Small intestine (tissue), 7 donors: Measurements from ENCODE around the gene MARCHF6. TPM values are rescaled to one million over a fixed set of nuclear protein-coding genes. Genes with fewer than 3 reads are reported as not detected.
A peak's percentile ranks its signal among the peaks of the same experiment; 100 is the strongest.
"Not testable (repeated sequence)": the region's sequence is repeated elsewhere in the genome, so short reads cannot be mapped to it uniquely, and the experiment has no call there.

Experiments used
- DNase-seq, 2 donors: peaks; one replicate each; pipeline versions ENCODE4 v3.0.0 to v3.0.0-alpha.2; 2013
- FAIRE-seq: peaks from 2 replicates; lab custom pipeline; 2012; peaks lifted over from hg19 to GRCh38; lab: Jason Lieb, UNC
- H3K27ac ChIP-seq, 3 donors: one replicate each; pipeline ENCODE4 v1.5.1; 2013; ENCODE audit warnings: low read length in 2 of 3, mild to moderate bottlenecking in 2 of 3, control low read depth in 1 of 3, inconsistent platforms in 1 of 3, low read depth in 1 of 3, moderate library complexity in 1 of 3
- H3K27me3 ChIP-seq, 3 donors: one replicate each; pipeline ENCODE4 v1.6.1; 2013; ENCODE audit warnings: low read length in 3 of 3, inconsistent platforms in 1 of 3; ENCODE audit not compliant: control insufficient read depth in 3 of 3, insufficient read depth in 3 of 3
- H3K36me3 ChIP-seq, 3 donors: one replicate each; pipeline ENCODE4 v1.6.1; 2013; ENCODE audit warnings: low read length in 3 of 3, inconsistent platforms in 1 of 3, low read depth in 1 of 3, mild to moderate bottlenecking in 1 of 3, moderate library complexity in 1 of 3; ENCODE audit not compliant: control insufficient read depth in 3 of 3, insufficient read depth in 2 of 3
- H3K4me1 ChIP-seq, 3 donors: one replicate each; pipeline ENCODE4 v1.6.1; 2013; ENCODE audit warnings: low read length in 2 of 3, inconsistent platforms in 1 of 3, low read depth in 1 of 3, mild to moderate bottlenecking in 1 of 3, moderate library complexity in 1 of 3; ENCODE audit not compliant: control insufficient read depth in 3 of 3, insufficient read depth in 2 of 3
- H3K4me3 ChIP-seq, 3 donors: one replicate each; pipeline ENCODE4 v1.5.1; 2013; ENCODE audit warnings: low read length in 3 of 3, control low read depth in 1 of 3, inconsistent platforms in 1 of 3, low read depth in 1 of 3, mild to moderate bottlenecking in 1 of 3, moderate library complexity in 1 of 3
- H3K9me3 ChIP-seq, 2 donors: one replicate each; pipeline ENCODE4 v1.6.1; 2013; ENCODE audit warnings: low read depth in 1 of 2, low read length in 1 of 2; ENCODE audit not compliant: control insufficient read depth in 2 of 2, insufficient read depth in 1 of 2
- WGBS, 3 donors: extraction: QIAGEN DNeasy Blood & Tissue Kit; methylation state at CpG; one replicate each; pipeline ENCODE4 v1.1.7; 2013; 5-methylcytosine and 5-hydroxymethylcytosine counted together
- polyA plus RNA-seq, 4 donors: library from polyadenylated mRNA; stranded (reverse) in 3 of 4; unstranded in 1 of 4; fragments of 200-250 nt in 3 of 4; fragments of 120-200 nt in 1 of 4; gene quantifications; one replicate each; pipeline versions ENCODE4 v1.2.1 to v1.2.3, GENCODE V29; 2013
- donor health status: healthy with polysubstance abuse.
- donor health status: control.
- donor health status: control.
- donor health status: Bipolar disorder and iron deficiency.
- donor health status: healthy.

MARCHF6 gene
- polyA plus RNA-seq, 4 donors: 39.6 to 118 (median 83.9) TPM

DNA sequence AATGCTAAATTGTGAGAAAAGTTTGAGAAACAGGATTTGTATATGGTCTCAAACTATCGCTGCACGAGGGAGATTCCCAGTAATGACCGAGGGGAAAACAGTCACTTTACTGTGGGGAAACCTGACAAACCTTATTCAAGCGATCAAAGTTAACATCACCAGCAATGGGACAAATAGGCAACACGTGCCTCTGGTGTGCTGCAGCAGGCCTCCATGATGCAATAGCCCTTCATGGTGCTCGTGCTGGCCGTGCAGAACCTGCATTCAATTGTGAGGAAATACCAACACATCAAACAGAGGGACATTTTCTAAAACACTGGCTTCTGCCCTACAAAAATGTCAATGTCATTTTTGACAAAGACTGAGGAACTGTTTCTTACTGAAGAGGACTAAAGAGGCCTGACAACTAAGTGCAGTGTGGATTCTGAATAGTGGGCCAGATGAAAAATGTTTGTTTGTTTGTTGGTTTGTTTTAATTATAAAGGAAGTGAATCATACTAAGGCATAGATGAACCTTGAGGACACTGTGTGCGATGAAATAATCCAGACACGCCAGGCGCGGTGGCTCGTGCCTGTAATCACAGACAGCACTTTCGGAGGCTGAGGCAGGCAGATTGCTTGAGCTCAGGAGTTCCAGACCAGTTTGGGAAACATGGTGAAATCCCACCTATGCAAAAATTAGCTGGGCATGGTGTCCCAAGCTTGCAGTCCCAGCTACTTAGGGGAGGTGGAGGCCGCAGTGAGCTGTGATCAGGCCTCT, 17.6 kb upstream of the MARCHF6 start:
- no peak for DNase-seq
- no peak overlapping the region for H3K4me3 ChIP-seq
- no peak overlapping the region for H3K27ac ChIP-seq
- no peak for FAIRE-seq
- H3K9me3 ChIP-seq: no peaks in the 10 kb centered on the region
- WGBS, 3 donors: 91 to 96% (median 94%) methylated on average over 14 of the region's 14 CpGs
- peaks cover 0 to 3% (median 0%) of the 10 kb centered on the region in 3 donors for H3K4me1 ChIP-seq
- peaks cover 0 to 37% (median 0%) of the 10 kb centered on the region in 3 donors for H3K27me3 ChIP-seq
- no peaks in the 10 kb centered on the region for H3K36me3 ChIP-seq

DNA sequence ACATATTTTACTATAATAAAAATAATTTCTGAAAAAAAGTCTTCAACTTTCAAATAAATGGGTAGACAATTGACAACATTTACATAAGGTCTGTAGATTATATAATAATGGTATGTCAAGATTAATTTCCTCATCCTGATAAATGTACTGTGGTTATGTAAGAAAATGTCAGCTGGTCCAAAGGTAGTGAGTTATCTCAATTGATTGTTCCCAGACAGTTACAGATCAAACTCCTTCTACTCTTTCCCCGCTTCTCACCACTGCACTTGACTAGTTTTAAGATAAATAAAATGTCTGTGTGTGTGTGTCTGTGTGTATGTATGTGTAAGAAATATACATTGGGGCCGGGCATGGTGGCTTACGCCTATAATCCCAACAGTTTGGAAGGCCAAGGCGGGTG, 16.4 kb upstream of the MARCHF6 start:
- WGBS, 3 donors: 35 to 76% (median 49%) methylated on average over 4 of the region's 4 CpGs
- FAIRE-seq (no peak), DNase-seq (peak; percentile 47 to 89)
- no peak overlapping the region for H3K27ac ChIP-seq
- H3K9me3 ChIP-seq: no peaks in the 10 kb centered on the region
- H3K4me3 ChIP-seq: no peak overlapping the region
- no peaks in the 10 kb centered on the region for H3K36me3 ChIP-seq
- H3K27me3 ChIP-seq: peaks cover 0 to 27% (median 0%) of the 10 kb centered on the region in 3 donors
- H3K4me1 ChIP-seq: peaks cover 0 to 3% (median 0%) of the 10 kb centered on the region in 3 donors

DNA sequence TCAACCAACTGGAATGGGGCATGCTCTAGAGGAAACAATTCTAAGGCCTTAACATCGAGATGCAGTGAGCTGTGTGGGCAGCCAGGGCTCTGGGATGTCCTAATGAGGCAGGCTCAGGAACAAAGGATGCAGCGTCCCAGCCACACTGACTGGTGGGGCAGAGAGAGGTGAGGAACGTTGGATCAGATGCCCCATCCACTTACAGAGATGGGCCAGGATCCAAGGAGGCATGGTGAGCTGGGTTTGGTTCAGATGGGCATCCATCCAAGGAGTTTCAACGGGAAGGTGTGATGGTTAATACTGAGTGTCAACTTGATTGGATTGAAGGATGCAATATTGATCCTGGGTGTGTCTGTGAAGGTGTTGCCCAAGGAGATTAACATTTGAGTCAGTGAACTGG, 15.5 kb upstream of the MARCHF6 start:
- FAIRE-seq (no peak), DNase-seq (peak in 1 of 2 donors; percentile 42)
- 53 to 77% (median 59%) methylated on average over 4 of the region's 4 CpGs for WGBS, 3 donors

DNA sequence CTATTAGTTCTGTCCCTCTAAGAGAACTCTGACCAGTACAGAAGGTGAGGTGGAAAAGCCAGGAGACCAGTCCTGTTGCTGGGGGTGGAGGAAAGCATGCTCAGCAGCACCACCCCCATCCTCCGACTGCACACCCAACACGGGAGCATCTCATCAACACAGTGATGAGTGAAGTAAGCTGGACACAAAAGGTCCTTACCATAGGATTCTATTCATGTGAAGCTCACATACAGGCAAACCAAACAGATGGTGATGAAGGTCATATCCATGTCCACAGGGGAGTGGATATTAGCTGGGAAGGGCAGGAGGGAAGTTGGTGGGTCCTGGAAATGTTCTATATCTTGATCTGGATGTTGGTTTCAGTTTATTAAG, 14.8 kb upstream of the MARCHF6 start:
- Histone ChIP-seq H3K9me3 (no peaks in the 10 kb centered on the region), H3K27me3 (peaks cover 0 to 15% (median 0%) of the 10 kb centered on the region in 3 donors), H3K4me3 (no peak overlapping the region), H3K36me3 (no peaks in the 10 kb centered on the region), H3K4me1 (no peaks in the 10 kb centered on the region), H3K27ac (no peak overlapping the region)
- WGBS, 3 donors: 90 to 97% (median 94%) methylated on average over 2 of the region's 2 CpGs
- no peak for DNase-seq
- no peak for FAIRE-seq

More for the DNA sequence above, 15.5 kb upstream of the MARCHF6 start:
- Histone ChIP-seq H3K4me1 (peaks cover 0 to 3% (median 0%) of the 10 kb centered on the region in 3 donors), H3K9me3 (no peaks in the 10 kb centered on the region), H3K27me3 (peaks cover 0 to 21% (median 0%) of the 10 kb centered on the region in 3 donors), H3K4me3 (no peak overlapping the region), H3K36me3 (no peaks in the 10 kb centered on the region), H3K27ac (no peak overlapping the region)

DNA sequence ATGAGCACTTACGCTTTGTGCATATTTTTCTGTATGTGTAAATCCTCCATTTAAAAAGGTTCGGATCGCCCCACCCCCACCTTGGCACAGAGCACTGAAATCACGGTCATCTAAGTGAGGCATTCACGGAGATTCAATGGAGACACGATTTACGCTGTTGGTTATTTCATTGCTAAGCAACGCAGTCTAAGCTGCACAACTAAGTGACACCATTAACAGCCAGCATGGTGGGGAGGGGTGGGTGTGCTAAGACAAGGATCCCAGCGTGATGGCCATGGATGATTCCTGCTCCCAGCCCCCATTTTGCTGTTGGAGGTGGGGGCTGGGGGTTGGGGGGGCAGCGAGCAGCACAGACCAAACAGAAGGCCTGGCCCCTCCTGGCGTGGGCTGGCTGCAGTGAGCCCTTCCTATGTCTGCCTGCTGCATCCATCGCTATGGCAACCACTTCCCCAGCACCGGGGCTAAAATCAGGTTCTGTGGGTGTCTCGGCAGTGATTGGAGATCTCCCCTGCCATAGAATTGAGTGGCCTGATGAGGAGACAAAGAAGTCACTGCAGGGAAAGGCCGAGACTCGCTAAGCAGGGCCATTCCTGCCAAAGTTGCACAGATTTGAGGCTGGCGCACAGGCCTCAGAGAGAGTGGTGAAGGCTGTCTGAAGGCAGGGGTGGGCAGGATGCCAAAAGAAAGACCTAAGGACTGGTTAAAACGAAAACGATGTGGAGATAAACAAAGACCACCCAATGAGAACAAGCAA, 14.3 kb upstream of the MARCHF6 start:
- Histone ChIP-seq H3K36me3 (no peaks in the 10 kb centered on the region), H3K4me3 (no peak overlapping the region), H3K9me3 (no peaks in the 10 kb centered on the region), H3K4me1 (no peaks in the 10 kb centered on the region), H3K27ac (no peak overlapping the region), H3K27me3 (peaks cover 0 to 10% (median 0%) of the 10 kb centered on the region in 3 donors)
- no peak for DNase-seq
- 74 to 84% (median 82%) methylated on average over 19 of the region's 19 CpGs for WGBS, 3 donors
- FAIRE-seq: no peak

DNA sequence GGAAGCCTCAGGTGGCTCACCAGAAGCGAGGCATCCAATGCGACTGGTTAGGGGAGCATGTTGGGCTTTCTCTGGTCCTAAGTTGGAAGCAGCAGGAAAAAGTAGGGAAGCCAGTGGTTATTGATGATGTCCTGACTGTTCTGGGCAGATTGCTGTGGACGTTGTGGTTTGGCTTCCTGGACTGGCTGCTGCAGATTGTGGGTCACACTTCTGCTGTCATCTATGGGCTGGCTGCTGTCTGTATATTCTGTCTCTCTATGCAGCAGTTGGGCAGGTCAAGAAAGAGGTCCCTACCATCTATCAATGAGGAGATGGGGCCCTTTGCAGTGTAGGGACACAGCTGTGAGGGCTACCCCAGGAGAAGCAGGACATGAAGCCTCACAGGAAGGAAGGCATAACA, 13.5 kb upstream of the MARCHF6 start:
- H3K36me3 ChIP-seq: no peaks in the 10 kb centered on the region
- H3K4me1 ChIP-seq: no peaks in the 10 kb centered on the region
- no peak for FAIRE-seq
- no peak overlapping the region for H3K27ac ChIP-seq
- H3K27me3 ChIP-seq: peaks cover 0 to 3% (median 0%) of the 10 kb centered on the region in 3 donors
- DNase-seq: no peak
- no peak overlapping the region for H3K4me3 ChIP-seq
- no peaks in the 10 kb centered on the region for H3K9me3 ChIP-seq
- 77 to 92% (median 82%) methylated on average over 3 of the region's 3 CpGs for WGBS, 3 donors

- no peak for FAIRE-seq
- H3K27me3 ChIP-seq: no peaks in the 10 kb centered on the region
- no peak overlapping the region for H3K4me3 ChIP-seq
- WGBS, 3 donors: 91 to 96% (median 93%) methylated on average over 4 of the region's 4 CpGs
- no peaks in the 10 kb centered on the region for H3K4me1 ChIP-seq
- no peak for DNase-seq
- H3K27ac ChIP-seq: no peak overlapping the region
- no peaks in the 10 kb centered on the region for H3K36me3 ChIP-seq
- no peaks in the 10 kb centered on the region for H3K9me3 ChIP-seq
Measured at GRCh38 chr5:10343486-10343885, 10.0 kb upstream of the MARCHF6 start.

DNA sequence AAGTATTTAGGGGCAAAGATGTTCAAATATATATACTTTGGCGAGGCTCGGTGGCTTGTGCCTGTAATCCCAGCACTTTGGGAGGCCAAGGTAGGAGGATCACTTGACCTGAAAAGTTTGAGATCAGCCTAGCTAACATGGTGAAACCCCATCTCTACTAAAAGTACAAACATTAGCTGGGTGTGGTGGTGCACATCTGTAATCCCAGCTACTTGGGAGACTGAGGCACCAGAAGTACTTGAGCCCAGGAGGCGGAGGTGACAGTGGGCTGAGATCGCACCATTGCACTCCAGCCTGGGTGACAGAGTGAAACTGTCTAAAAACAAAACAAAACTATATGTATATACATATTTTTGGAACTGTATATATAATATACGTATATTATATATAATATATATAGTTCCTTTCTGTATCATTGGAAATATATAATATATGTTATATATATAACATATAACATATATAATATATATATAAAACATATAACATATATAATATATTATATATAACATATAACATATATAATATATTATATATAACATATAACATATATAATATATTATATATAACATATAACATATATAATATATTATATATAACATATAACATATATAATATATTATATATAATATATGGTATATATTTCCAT, 8.9 kb upstream of the MARCHF6 start:
- not testable (repeated sequence) for H3K27me3 ChIP-seq, H3K4me3 ChIP-seq, H3K9me3 ChIP-seq, H3K27ac ChIP-seq, FAIRE-seq, H3K4me1 ChIP-seq, H3K36me3 ChIP-seq, DNase-seq
- 97 to 98% (median 97%) methylated on average over 5 of the region's 5 CpGs for WGBS, 3 donors
